Body of pancreas (tissue), 4 donors: ENCODE measurements around the gene TGDS. TPM values are rescaled to one million over a fixed set of nuclear protein-coding genes. Genes with fewer than 3 reads are reported as not detected.

Source experiments
- ATAC-seq: fragments of 150-250 bp; one replicate; pipeline ENCODE4 v1.9.1; 2016
- DNase-seq, 4 donors: peaks; one replicate each; pipeline ENCODE4 v3.0.0-alpha.2; 2019
- H3K27ac ChIP-seq, 4 donors: fragments of 200-600 bp; sonication (generic); 1 replicate in 3 of 4; 2 replicates in 1 of 4; pipeline versions ENCODE4 v1.5.1 to v1.6.1; 2016 to 2019; ENCODE audit warnings: mild to moderate bottlenecking in 1 of 4, mixed read lengths in 1 of 4, moderate library complexity in 1 of 4
- H3K27me3 ChIP-seq, 2 donors: fragments of 200-600 bp; sonication (generic); one replicate each; pipeline ENCODE4 v1.6.0; 2016; ENCODE audit warnings: mild to moderate bottlenecking in 1 of 2
- H3K36me3 ChIP-seq, 2 donors: fragments of 200-600 bp; sonication (generic); replicated peaks in 1 of 2; 2 replicates each; pipeline ENCODE4 v1.5.1; 2016; ENCODE audit warnings: low read depth in 2 of 2; ENCODE audit not compliant: insufficient read depth in 1 of 2
- H3K4me1 ChIP-seq: fragments of 200-600 bp; sonication (generic); one replicate; pipeline ENCODE4 v1.6.0; 2016
- H3K4me3 ChIP-seq, 2 donors: fragments of 200-600 bp; sonication (generic); 1 replicate in 1 of 2; 2 replicates in 1 of 2; pipeline ENCODE4 v1.5.1; 2016 to 2019
- H3K9me3 ChIP-seq, 3 donors: fragments of 200-600 bp; sonication (generic); 1 replicate in 2 of 3; 2 replicates in 1 of 3; pipeline ENCODE4 v1.5.1; 2016
- CTCF ChIP-seq, 7 experiments: fragments of 450-650 bp in 4 of 7; fragments of 200-600 bp in 3 of 7; sonication (generic) in 3 of 7; IDR thresholded peaks; one replicate each; pipeline ENCODE4 v1.5.1; 2016 to 2019; ENCODE audit warnings: antibody characterized with exemption in 7 of 7
- POLR2A ChIP-seq, 3 donors: fragments of 450-650 bp; IDR thresholded peaks; one replicate each; pipeline ENCODE4 v1.6.1; 2016; ENCODE audit warnings: antibody characterized with exemption in 3 of 3, mild to moderate bottlenecking in 2 of 3
- WGBS, 2 donors: methylation state at CpG; one replicate each; pipeline ENCODE4 v1.1.5; 2017; 5-methylcytosine and 5-hydroxymethylcytosine counted together
- intact Hi-C: fragments of 100-400 bp; cut with DNase I; formaldehyde crosslinking; loops from one replicate; pipeline ENCODE4 v1.15.1; 2023
- total RNA-seq, 2 donors: library from RNA; depleted of rRNA; stranded (reverse); fragments of >200 nt; gene quantifications; one replicate each; pipeline ENCODE4 v1.1.0, GENCODE V29; 2016

Gene TGDS
- total RNA-seq, 2 donors from 2014 or later: 6.0 to 8.2 TPM

DNA sequence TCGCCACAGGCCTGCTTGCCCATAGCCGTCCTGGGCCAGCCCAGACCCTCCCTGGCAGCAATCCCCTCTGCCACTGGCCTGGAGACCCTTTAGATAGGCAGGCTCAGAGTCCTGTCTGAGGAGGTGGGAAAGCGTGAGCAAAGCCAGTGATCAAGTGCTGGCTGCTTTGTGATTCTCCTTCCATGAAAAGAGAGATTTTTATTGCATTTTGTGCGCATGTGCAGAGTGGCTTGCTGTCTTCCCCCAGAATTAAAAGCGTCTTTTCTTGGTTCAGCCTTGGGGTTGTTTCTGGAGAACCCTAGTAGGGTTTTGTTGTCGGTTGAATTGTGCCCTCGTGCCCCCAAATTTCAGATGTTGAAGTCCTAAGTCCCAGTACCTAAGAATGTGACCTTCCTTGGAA lies 71.5 kb downstream of the TGDS start:
- ATAC-seq: no peak
- no peaks in the 10 kb centered on the region for H3K9me3 ChIP-seq
- TF ChIP-seq POLR2A (IDR thresholded peaks at IDR 0.05) (no peak), CTCF (IDR thresholded peaks at IDR 0.05) (no peak)
- DNase-seq: no peak
- H3K27me3 ChIP-seq: no peaks in the 10 kb centered on the region
- intact Hi-C loops: no loop called here
- no peaks in the 10 kb centered on the region for H3K4me1 ChIP-seq
- no peaks in the 10 kb centered on the region for H3K36me3 ChIP-seq
- H3K4me3 ChIP-seq: no peak overlapping the region
- no peak overlapping the region for H3K27ac ChIP-seq
- WGBS, 2 donors: 83 to 88% methylated on average over 6 to 7 of the region's 7 CpGs

Other genes with a start within 250 kb of the TGDS start
- gene DCT, start 116.5 kb downstream of the TGDS start, total RNA-seq: under 1 TPM; 0.33 to 0.78 TPM
- gene GPR180, start 5.7 kb upstream of the TGDS start, total RNA-seq: 1 to 10 TPM; 4.6 to 6.0 TPM
- under 1 TPM in 1 of 2 donors, not detected in 1; 0.26 TPM for gene SOX21, start 116.4 kb upstream of the TGDS start, total RNA-seq